HG02973 (cell line): ENCODE measurements around the gene REG4.

ENCODE experiments used
- ATAC-seq: cut with Tn5 transposase; IDR thresholded peaks from one replicate; pipeline ENCODE4 v1.9.1; 2021; ENCODE audit warnings: moderate library complexity; ENCODE audit not compliant: unreplicated experiment

REG4 gene

GRCh38 chr1:119782631-119783325, 28.5 kb downstream of the REG4 start:
- no peak for ATAC-seq

GRCh38 chr1:119781434-119782210, 29.6 kb downstream of the REG4 start:
- no peak for ATAC-seq

- no peak for ATAC-seq
These were observed 31.3 kb downstream of the REG4 start for GRCh38 chr1:119779869-119780356.

- no peak for ATAC-seq
These were observed 32.2 kb downstream of the REG4 start for GRCh38 chr1:119778886-119779560.

GRCh38 chr1:119778359-119778758, 32.9 kb downstream of the REG4 start:
- no peak for ATAC-seq

- no peak for ATAC-seq
These were observed 36.3 kb downstream of the REG4 start for GRCh38 chr1:119774746-119775490.

- no peak for ATAC-seq
These were observed 37.5 kb downstream of the REG4 start for GRCh38 chr1:119773711-119774241.

GRCh38 chr1:119772298-119772697, 39.0 kb downstream of the REG4 start:
- ATAC-seq = no peak

GRCh38 chr1:119771770-119772169, 39.5 kb downstream of the REG4 start:
- ATAC-seq = no peak

- ATAC-seq = no peak
These were observed 40.2 kb downstream of the REG4 start for GRCh38 chr1:119771016-119771415.

GRCh38 chr1:119768778-119769177, 42.5 kb downstream of the REG4 start, which contains the start of gene HMGCS2:
Gene HMGCS2 (minus strand): TSS chr1:119768905. CDS start chr1:119768844, 61 bp downstream.
- ATAC-seq = no peak

GRCh38 chr1:119767486-119767885, 43.8 kb downstream of the REG4 start:
- no peak for ATAC-seq

- no peak for ATAC-seq
These were observed 44.9 kb downstream of the REG4 start for GRCh38 chr1:119766374-119766794.

GRCh38 chr1:119764220-119764619, 47.0 kb downstream of the REG4 start:
- no peak for ATAC-seq

GRCh38 chr1:119762953-119763352, 48.3 kb downstream of the REG4 start:
- no peak for ATAC-seq

GRCh38 chr1:119762409-119762808, 48.9 kb downstream of the REG4 start:
- ATAC-seq = no peak

GRCh38 chr1:119758584-119758983, 52.7 kb downstream of the REG4 start:
- ATAC-seq = no peak

- ATAC-seq = no peak
These were observed 58.7 kb downstream of the REG4 start for GRCh38 chr1:119752592-119752991.

GRCh38 chr1:119748040-119748439, 63.2 kb downstream of the REG4 start:
- no peak for ATAC-seq

- no peak for ATAC-seq
These were observed 63.8 kb downstream of the REG4 start for GRCh38 chr1:119747451-119747850.

GRCh38 chr1:119745034-119745433, 66.2 kb downstream of the REG4 start:
- ATAC-seq = no peak
